Measurements from ENCODE around the gene KCNQ1OT1.

Gene KCNQ1OT1

GRCh38 chr11:2583605-2583958 is 116.2 kb downstream of the KCNQ1OT1 start:
- Histone ChIP-seq H3K9ac (ENCODE audit: low read length) (no peak overlapping the region), H4K20me1 (ENCODE audit: insufficient read depth, low read length) (no peaks in the 10 kb centered on the region), H3K4me2 (ENCODE audit: low read length) (no peak overlapping the region), H3K79me2 (ENCODE audit: insufficient read depth, low read length) (no peaks in the 10 kb centered on the region), H3K27me3 (ENCODE audit: insufficient read depth, low read length) (0 out of 2 replicates have a peak, but pooled peaks cover 3% of the 10 kb centered on the region), H2AFZ (ENCODE audit: low read length) (no peak overlapping the region), H3K9me3 (ENCODE audit: low read length) (no peaks in the 10 kb centered on the region), H3K4me1 (ENCODE audit: insufficient read depth, low read length, severe bottlenecking) (no peaks in the 10 kb centered on the region), H3K27ac (ENCODE audit: low read depth, low read length, poor library complexity, severe bottlenecking) (no peak overlapping the region), H3K9me2 (ENCODE audit: low read depth, low read length) (no peaks in the 10 kb centered on the region), H3K4me3 (ENCODE audit: low read depth, low read length, poor library complexity, severe bottlenecking) (no peak overlapping the region), H3F3A (ENCODE audit: insufficient read depth, low read length) (no peaks in the 10 kb centered on the region), H3K36me3 (ENCODE audit: insufficient read depth, low read length) (no peaks in the 10 kb centered on the region)
- no peak for TF ChIP-seq CTCF (IDR thresholded peaks at IDR 0.05; ENCODE audit: low read length)
- TF ChIP-seq EZH2 (IDR thresholded peaks at IDR 0.05; ENCODE audit: borderline replicate concordance, low read length), result no peak

- no peaks in the 10 kb centered on the region for H3K9me2 ChIP-seq (ENCODE audit: low read depth, low read length)
- no peaks in the 10 kb centered on the region for H3F3A ChIP-seq (ENCODE audit: insufficient read depth, low read length)
- H3K4me1 ChIP-seq (ENCODE audit: insufficient read depth, low read length, severe bottlenecking), result no peaks in the 10 kb centered on the region
- H3K36me3 ChIP-seq (ENCODE audit: insufficient read depth, low read length), result no peaks in the 10 kb centered on the region
- H3K4me2 ChIP-seq (ENCODE audit: low read length), result no peak overlapping the region
- no peak overlapping the region for H3K9ac ChIP-seq (ENCODE audit: low read length)
- no peaks in the 10 kb centered on the region for H3K79me2 ChIP-seq (ENCODE audit: insufficient read depth, low read length)
- H3K4me3 ChIP-seq (ENCODE audit: low read depth, low read length, poor library complexity, severe bottlenecking), result no peak overlapping the region
- TF ChIP-seq EZH2 (IDR thresholded peaks at IDR 0.05; ENCODE audit: borderline replicate concordance, low read length), result no peak
- no peak for TF ChIP-seq CTCF (IDR thresholded peaks at IDR 0.05; ENCODE audit: low read length)
- H2AFZ ChIP-seq (ENCODE audit: low read length), result no peak overlapping the region
- H4K20me1 ChIP-seq (ENCODE audit: insufficient read depth, low read length), result no peaks in the 10 kb centered on the region
- no peak overlapping the region for H3K27ac ChIP-seq (ENCODE audit: low read depth, low read length, poor library complexity, severe bottlenecking)
- H3K27me3 ChIP-seq (ENCODE audit: insufficient read depth, low read length), result no peaks in the 10 kb centered on the region
- no peaks in the 10 kb centered on the region for H3K9me3 ChIP-seq (ENCODE audit: low read length)
Observed at GRCh38 chr11:2582946-2583604, 116.7 kb downstream of the KCNQ1OT1 start.

GRCh38 chr11:2582351-2582945 is 117.3 kb downstream of the KCNQ1OT1 start:
- TF ChIP-seq EZH2 (IDR thresholded peaks at IDR 0.05; ENCODE audit: borderline replicate concordance, low read length), result no peak
- no peak for TF ChIP-seq CTCF (IDR thresholded peaks at IDR 0.05; ENCODE audit: low read length)
- H3K9me3 ChIP-seq (ENCODE audit: low read length), result no peaks in the 10 kb centered on the region

More at GRCh38 chr11:2582351-2582945, 117.3 kb downstream of the KCNQ1OT1 start:
- no peaks in the 10 kb centered on the region for H3F3A ChIP-seq (ENCODE audit: insufficient read depth, low read length)
- no peak overlapping the region for H3K9ac ChIP-seq (ENCODE audit: low read length)
- no peak overlapping the region for H3K4me2 ChIP-seq (ENCODE audit: low read length)
- H3K4me1 ChIP-seq (ENCODE audit: insufficient read depth, low read length, severe bottlenecking), result no peaks in the 10 kb centered on the region
- no peaks in the 10 kb centered on the region for H3K79me2 ChIP-seq (ENCODE audit: insufficient read depth, low read length)
- H3K27me3 ChIP-seq (ENCODE audit: insufficient read depth, low read length), result no peaks in the 10 kb centered on the region
- H2AFZ ChIP-seq (ENCODE audit: low read length), result no peak overlapping the region
- no peaks in the 10 kb centered on the region for H4K20me1 ChIP-seq (ENCODE audit: insufficient read depth, low read length)
- H3K9me2 ChIP-seq (ENCODE audit: low read depth, low read length), result no peaks in the 10 kb centered on the region
- H3K27ac ChIP-seq (ENCODE audit: low read depth, low read length, poor library complexity, severe bottlenecking), result no peak overlapping the region
- H3K36me3 ChIP-seq (ENCODE audit: insufficient read depth, low read length), result no peaks in the 10 kb centered on the region
- no peak overlapping the region for H3K4me3 ChIP-seq (ENCODE audit: low read depth, low read length, poor library complexity, severe bottlenecking)

Measured in OCI-LY1 (cell line).